ENCODE measurements around the gene CDH13.

CDH13 gene

DNA sequence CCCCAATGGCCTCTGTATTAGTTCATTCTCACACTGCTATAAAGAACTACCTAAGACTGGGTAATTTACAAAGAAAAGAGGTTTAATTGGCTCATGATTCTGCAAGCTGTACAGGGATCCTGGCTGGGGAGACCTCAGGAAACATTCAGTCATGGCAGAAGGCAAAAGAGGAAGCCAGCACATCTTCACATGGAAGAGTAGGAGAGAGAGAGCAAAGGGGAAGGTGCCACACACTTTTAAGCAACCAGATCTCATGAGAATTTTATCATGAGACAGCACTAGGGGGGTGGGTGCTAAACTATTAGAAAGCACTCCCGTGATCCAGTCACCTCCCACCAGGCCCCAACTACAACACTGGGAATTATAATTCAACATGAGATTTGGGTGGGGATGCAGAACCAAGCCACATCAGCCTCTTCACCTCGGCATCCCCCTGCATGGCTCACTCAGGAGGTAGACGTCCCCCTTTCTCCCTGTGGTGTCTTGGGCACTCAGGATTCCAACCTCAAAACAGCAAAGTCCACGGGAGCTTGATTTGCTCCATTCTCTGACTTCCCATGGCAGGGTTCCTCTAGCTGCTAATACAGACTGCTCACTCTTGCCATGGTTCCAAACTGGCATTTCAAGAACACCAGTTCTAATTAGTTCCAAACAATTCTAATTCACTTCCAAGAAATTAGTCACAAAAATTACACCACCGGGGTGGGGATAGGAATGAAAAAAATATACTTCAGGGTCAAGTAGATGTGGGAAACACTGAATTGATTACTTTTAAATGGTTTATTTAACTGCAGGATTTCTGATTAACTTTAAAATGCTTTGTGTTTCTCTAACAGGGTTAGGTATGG is 977.2 kb downstream of the CDH13 start:
- DNase-seq (ENCODE audit: low read depth, low spot score), result no peak

DNA sequence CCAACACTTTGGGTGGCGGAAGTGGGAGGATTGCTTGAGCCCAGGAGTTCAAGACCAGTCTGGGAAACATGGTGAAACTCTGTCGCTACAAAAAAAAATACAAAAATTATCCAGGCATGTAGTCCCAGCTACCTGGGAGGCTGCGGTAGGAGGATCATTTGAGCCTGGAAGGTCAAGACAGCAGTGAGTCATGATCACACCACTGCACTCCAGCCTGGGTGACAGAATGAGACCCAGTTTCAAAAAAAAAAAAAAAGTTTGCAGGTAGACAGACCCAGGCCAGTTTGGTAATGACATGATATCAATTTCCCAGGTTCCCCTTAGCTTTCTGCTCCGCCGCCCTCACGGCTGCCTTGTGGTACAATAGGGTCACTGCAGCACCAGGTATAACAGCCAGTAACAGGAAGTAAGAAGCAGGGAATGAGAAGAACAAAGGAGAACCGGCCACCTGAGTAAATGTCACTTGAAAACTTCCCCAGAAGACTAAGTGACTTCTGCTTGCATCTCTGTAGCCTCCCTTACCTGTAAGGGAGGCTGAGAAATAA is 979.8 kb downstream of the CDH13 start:
- no peak for DNase-seq (ENCODE audit: low read depth, low spot score)

DNA sequence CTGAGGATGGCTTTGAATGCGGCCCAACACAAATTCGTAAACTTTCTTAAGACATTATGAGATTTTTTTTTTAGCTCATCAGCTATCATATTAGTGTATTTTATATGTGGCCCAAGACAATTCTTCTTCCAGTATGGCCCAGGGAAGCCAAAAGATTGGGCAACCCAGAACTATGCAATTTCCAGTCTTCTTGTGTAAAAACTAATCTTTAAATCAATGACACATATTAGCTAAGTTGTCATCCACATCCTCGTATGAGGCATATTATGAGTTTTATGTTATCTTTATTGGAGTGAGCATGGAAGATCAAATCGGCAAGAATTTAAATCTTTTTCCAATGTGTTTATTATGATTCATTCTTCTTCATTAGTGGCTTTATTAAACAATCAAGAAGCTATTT is 982.4 kb downstream of the CDH13 start:
- no peak for DNase-seq (ENCODE audit: low read depth, low spot score)

DNA sequence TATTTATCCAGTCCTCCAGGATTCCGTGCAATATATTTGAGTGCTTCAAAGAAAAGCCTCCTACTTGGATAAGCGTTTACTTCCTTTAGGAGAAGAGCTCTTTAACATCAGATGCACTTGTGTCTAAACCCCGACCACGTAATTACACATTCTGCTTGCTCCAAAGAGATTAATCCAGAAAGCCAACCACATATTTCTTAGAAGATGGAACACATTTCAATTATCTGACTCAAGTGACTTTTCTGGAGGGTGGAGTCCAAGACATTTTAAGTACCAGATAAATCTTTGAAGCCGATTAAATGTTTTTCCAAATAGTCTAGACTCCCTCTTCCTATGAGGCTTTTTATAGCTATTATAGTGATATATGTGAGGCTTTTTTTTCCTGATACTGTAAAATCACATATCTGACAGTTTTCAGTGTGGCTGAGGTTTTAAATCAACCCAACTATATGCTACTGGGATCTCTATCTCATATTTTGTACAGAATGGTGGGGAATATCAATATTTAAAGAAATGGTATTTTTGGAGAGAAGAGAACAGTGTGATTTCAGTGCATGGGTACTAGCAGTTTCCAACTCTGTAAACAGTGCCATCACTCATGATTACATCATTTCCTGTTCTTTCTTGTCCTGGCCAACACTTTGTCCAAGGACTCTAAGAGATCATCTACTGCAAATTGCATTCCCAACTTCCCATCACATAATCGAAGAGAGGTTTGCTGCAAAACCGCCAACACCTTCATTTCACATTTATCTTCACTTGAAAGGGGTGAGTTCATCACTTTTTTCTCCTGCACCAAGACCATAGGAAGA is 988.6 kb downstream of the CDH13 start:
- no peak for DNase-seq (ENCODE audit: low read depth, low spot score)

DNA sequence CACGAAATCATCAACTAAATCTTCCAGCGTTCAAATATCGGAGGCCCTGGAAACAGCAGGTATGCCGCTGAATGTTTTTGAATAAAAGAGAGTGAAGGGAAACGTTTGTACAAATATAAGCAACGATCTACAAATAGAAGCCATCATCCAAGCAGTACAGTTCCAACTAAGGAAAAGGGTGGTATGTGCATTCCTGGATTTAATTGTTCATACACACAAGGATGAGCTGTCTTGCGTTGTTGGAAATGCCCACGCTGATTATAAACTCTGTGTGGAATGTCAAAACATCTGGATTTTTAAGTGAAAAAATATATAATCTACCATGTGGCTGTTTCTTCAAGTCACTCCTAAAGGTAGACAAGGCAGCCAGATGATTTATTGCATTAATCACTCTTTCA is 989.2 kb downstream of the CDH13 start:
- no peak for DNase-seq (ENCODE audit: low read depth, low spot score)

DNA sequence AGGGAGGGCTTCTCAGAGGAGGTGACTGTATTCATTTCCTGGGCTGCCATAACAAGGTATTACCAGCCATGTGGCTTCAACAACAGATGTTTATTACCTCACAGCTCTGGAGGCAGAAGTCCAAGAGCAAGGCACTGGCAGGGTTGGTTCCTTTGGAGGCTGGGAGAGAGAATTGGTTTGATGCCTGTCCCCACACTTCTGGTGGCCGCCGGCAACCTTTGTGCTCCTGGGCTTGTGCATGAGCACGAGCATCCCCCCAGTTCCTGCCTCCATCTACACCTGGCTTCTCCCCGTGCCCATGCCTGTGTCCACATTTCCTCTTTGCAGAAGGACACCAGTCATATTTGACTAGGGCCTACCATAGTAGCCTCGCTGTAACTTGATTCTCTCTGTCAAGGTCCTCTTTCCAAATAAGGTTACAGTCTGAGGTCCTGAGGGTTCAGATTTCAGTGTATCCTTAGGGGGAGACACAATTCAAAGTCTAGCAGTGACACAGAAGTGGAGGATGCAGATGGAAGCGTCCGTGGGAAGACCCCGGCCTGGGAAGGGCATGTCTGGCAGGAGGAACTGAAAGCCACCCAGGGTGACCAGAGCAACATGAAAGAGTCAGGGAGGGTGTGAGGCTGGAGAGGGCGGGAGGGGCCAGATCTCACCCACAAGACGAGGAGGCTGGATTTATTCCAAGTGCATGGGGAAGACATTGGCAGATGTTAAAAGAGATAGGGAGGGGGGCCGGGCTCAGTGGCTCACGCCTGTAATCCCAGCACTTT is 992.8 kb downstream of the CDH13 start:
- no peak for DNase-seq (ENCODE audit: low read depth, low spot score)

DNA sequence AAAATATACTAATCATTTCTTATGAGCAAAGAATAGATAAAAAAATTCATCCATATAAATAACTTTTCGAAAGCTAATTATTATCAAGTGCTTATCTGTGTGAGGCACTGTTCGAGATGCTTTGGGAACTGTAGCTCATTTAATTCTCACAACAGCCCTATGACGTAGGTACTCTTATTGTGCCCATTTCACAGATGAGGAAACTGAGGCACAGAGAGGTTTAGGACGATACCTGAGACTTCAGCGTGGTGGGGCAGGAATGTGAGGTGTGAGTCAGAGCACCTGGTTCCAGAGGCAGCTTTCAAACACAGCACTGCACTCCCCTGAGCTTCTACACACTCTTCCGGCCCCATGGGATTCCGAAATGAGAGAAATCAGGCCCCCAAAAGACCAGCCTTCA is 995.2 kb downstream of the CDH13 start:
- no peak for DNase-seq (ENCODE audit: low read depth, low spot score)

DNA sequence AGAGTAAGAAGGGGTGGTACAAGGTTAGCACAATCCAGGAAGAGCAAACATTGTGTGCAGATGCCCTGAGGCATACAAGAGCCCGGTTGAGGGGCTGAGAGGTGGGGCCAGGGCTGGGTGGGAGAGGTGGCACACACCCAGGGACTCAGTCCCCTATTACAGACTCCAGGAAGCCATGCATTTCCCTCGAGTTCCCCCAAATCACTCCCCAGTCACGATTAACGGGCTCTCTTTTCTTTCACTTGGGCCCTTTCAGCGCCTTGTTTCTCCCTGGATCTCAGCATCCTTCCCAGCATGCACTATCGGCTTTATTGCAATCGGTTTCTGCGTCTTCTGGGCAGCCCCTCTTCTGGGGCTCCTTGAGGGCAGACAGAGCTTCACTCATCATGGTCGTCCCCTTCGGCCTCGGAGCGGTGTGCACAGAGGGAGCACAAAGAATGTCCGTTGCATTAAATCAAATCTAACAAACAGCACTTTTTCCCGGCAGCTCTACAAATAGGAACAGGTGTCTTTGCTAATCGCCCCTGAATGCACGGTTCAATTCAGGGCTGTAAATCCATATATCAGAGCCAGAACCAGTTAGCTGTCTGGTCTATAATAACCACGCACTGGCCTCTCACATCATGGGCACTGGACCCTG is 996.4 kb downstream of the CDH13 start:
- DNase-seq (ENCODE audit: low read depth, low spot score), result no peak

DNA sequence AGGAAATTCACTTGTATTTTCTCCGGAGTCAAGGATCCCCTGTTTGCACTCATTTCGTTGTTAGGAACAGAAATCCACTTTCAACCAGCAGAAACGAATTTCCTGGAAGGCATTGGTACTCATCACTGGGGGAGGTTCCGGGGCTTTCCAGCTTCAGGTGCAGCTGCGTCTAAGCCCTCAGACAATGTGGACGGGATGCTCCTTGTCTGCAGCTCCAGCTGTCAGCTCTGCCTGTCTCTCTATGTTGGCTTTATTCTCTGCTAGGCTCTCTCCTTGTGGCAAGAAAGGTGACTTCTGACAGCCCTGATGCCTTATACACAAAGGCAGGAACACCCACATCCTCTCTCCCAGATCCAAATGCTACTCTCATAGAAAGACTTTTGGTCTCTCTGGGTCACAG is 997.1 kb downstream of the CDH13 start:
- no peak for DNase-seq (ENCODE audit: low read depth, low spot score)

DNA sequence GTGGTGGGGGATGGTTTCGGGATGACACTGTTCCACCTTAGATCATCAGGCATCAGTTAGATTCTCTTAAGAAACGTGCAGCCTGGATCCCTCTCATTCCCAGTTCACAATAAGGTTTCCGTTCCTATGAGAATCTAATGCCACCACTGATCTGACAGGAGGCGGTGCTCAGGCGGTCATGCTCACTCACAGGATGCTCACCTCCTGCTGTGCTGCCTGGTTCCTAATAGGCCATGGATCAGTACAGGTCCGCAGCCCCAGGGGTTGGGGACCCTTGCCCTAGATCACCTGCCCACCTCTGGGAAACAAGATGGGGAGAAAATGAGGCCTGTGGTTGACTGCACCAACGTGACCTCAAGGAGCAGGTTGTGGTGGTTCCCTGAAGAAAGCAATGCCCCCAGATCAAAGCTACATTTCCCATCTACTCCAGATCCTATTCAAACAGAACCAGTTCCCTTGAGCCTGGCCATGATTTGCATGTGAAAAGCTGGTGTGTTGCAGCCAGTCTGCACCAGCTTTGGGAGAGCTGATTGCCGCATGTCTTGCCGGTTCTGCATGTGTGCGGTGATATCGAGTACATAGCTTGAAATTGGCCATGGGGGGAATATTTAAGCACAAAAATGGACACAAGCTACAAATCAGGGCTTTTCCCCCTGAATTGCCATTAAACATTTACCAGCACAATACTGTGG is 997.8 kb downstream of the CDH13 start:
- DNase-seq (ENCODE audit: low read depth, low spot score), result no peak

DNA sequence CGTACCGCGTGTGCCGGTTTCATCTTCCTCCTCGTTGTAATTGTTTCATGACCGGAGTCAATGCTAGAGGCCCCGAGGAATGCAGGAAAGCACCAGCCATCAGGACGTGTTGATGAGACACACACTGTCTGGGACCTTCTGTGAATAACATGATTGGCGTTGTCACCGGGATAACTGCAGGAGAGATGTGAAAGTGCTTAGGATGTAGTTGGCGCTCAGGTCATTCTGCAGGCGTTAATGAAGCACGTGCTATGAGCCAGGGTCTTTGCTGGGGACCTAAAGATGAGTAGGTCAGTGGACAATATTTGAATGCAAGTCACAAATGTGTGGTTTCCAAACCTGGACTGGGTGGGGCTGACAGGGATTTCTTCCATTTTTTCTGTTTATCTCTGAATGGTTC is 999.4 kb downstream of the CDH13 start:
- no peak for DNase-seq (ENCODE audit: low read depth, low spot score)

DNA sequence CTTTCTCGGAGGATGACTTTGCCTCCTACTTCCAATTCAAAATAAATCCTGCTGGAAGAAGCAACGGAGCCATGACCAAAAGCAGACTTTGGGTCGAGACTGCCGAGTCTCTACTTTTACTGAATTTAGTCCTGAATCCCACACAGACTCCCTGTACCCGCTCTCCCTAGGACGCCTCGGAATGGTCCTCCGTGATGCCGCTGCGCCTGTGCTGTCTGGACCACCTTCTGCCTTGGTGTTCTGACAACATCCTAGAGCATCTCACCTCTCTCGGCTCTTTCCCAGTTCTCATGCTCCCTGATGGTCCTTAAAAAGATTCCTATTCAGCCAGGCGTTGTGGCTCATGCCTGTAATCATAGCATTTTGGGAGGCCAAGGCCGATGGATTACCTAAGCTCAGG is 999.9 kb downstream of the CDH13 start:
- no peak for DNase-seq (ENCODE audit: low read depth, low spot score)

DNA sequence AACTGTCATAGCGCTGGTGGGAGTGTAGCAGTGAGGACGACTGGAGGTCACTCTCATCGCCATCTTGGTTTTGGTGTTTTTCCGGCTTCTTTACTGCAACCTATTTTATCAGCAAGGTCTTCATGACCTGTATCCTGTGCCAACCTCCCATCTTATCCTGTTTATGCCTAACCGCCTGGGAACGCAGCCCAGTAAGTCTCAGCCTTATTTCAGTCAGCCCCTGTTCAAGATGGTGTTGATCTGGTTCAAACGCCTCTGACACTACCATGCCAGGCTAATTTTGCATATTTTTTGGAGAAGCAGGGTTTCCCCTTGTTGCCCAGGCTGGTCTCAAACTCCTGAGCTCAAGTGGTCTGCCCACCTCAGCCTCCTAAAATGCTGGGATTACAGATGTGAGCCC is 1001.2 kb downstream of the CDH13 start:
- no peak for DNase-seq (ENCODE audit: low read depth, low spot score)

DNA sequence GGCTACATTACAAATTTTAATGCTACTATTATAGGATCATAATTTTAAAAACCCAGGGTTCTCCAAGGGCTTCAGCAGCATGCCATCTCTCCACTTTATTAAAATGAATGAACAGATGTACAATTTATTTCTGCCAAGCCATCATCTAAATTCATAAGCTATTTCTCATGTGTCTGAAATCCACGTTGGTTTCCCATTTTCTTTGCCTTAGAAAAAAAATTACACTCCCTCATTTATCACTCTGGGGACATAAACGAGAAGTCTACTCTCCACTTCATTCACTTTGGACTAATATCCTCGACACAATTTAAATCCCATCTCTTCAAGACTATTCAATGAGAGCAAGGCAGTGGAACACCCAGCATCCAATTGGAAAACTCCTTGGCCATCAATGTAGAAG is 1002.7 kb downstream of the CDH13 start:
- no peak for DNase-seq (ENCODE audit: low read depth, low spot score)

DNA sequence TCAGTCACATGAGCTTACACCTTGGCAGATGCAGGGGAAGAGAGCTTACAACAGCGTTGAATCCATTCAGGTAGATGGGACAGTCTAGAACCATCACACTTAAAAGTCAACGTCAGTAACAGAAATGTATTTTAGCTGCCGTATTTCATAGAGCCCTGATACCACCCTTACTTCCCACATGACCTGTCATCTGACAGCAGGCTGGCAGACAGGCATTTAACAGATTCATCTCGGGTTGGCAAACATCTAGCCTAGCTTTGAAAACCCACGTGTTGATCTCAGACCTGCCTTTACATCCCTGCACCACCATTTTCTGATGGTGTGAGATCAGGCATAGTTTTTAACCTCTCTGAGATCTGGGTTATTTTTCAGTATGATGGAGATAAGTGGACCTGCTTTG is 1003.1 kb downstream of the CDH13 start:
- no peak for DNase-seq (ENCODE audit: low read depth, low spot score)

DNA sequence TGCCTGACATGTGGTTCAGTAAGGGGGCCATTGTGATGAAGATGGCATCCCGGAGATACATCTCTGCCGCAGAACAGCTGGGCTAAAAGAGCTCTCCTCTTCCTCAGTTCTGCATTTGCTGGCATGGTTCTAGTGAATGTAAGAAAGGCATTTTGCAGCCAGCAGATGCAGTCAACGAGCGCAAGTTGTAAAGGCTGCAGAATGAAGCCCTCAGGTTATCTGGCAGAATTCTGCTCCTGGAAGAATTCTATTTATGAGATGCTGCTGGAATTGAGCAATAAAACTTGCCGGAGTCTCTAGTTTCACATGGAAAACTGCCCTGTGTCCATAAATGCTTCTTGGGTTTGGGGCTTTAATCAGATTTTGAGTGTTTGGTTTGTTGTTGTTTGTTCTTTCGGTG is 1004.2 kb downstream of the CDH13 start:
- DNase-seq (ENCODE audit: low read depth, low spot score), result no peak

DNA sequence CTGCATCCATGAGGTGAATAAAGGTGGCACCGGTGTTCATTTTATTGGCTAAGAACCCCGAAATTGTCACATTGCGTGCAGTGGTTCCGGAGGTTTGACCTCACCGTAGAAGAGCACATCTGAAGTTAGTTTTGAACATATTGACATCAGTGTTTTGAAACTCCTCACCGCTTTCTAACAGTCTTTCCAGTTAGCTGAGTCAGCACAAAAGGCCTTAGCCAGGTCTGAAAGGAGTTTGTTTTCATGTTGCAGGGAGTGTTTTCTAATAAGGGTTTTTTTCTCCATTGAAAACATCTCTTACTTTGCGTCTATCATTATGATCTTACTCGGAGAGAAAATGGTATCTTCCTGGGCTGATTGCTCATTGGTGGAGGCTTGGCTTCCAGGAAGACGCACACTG is 1006.5 kb downstream of the CDH13 start:
- DNase-seq (ENCODE audit: low read depth, low spot score), result no peak

DNA sequence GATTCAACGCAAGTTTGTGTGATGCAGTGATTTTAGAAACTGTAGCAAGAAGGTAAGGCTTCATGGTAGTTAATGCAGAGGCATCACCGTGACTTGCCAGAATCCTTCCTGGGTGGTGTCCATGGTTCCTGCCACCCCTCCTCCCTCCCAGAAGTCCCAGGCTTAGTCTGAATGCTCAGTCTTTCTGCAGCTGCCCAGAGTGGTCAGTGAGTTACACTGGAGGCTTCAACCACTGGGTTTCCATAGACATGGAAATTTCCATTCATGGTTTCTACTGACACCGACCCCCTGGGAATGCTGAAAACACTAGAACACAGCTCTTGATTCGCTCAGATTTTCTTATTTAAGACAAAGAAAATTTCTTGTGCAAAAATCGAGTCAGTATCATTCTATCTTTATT is 1021.6 kb downstream of the CDH13 start:
- no peak for DNase-seq (ENCODE audit: low read depth, low spot score)

DNA sequence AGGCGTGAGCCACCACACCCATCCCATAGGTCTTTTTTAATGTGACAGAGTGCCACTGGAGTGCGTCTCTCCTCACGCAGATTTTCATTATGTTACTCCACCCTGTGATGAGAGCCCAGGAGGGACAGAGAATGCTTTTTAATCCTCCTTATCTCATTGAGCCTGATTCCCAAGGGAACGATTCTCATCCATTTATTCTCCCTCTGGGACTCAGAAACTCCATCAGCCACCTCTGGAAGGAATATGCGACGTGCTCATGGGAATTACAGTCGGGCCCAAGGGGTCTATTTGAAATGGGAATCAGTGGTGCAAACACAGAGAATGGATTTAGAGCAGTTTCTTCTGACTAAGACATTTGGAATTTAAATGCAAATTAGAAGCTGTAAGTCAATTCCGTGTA is 1025.1 kb downstream of the CDH13 start:
- no peak for DNase-seq (ENCODE audit: low read depth, low spot score)

DNA sequence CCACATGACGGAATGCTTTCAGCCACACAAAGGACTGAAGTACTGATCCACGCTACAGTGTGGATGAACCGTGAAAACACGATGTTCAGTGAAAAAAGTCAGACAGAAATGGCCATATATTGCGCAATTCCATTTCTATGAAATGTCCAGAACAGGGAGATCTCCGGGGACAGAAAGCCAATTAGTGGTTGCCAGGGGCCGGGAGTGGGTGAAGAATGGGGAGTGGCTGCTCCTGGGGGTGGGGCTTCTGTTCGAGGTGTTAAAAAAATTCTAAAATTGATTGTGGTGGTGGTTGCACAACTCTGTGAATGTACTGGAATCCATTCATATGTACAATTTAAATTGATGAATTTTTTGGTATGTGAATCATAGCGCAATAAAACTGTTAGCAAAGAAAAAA is 1026.2 kb downstream of the CDH13 start:
- DNase-seq (ENCODE audit: low read depth, low spot score), result no peak

DNA sequence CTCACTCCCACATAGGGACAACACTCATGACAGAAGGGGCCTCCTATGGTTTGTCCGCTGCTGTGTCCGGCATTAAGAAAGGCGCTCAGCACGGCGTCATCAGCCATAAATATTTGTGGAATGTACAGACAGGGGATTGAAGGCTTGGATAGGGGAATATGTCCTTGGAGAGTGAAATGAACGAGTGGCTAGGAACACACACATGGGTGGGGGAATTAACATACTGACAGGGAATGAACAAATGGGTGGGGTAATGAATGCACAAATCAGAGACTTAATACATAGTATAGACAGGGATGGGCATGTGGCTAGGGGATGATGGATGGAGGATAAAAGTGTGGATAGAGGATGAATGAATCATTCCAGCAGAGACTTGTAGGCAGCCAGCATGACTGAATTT is 1027.0 kb downstream of the CDH13 start:
- no peak for DNase-seq (ENCODE audit: low read depth, low spot score)

All from brain pericyte (primary cell).